K562 (cell line): ENCODE results near the gene ANO8. TPM values are rescaled to one million over a fixed set of nuclear protein-coding genes. Genes with fewer than 3 reads are reported as not detected.

Experiments used
- CREBBP ChIP-seq: IDR thresholded peaks from one replicate; pipeline ENCODE4 v1.6.1; 2012; ENCODE audit warnings: low read depth, mild to moderate bottlenecking, control low read depth, inconsistent platforms, low read length
- EGR1 ChIP-seq: fragments of 450-650 bp; conservative IDR thresholded peaks from 2 replicates; pipeline ENCODE4 v1.6.1; 2017; ENCODE audit warnings: mild to moderate bottlenecking
- EP300 ChIP-seq: IDR thresholded peaks from 2 replicates; pipeline ENCODE4 v1.6.1; 2012; ENCODE audit warnings: low read length, improper control_type of control experiment
- ESRRB ChIP-seq: fragments of 250-450 bp; sonication (Bioruptor Pico); IDR thresholded peaks from 2 replicates; pipeline ENCODE4 v1.5.0; 2020; ENCODE audit warnings: mild to moderate bottlenecking, moderate library complexity, borderline replicate concordance
- ETS1 ChIP-seq: conservative IDR thresholded peaks from 2 replicates; pipeline ENCODE4 v1.6.1; 2011; ENCODE audit warnings: low read depth, mild to moderate bottlenecking, low read length; ENCODE audit not compliant: control insufficient read depth
- HCFC1 ChIP-seq: IDR thresholded peaks from 2 replicates; pipeline ENCODE4 v1.6.1; 2012; ENCODE audit warnings: low read depth, low read length, improper control_type of control experiment
- KLF6 ChIP-seq: fragments of 250-450 bp; sonication (Bioruptor Pico); IDR thresholded peaks from 2 replicates; pipeline ENCODE4 v1.4.0; 2020; ENCODE audit warnings: mild to moderate bottlenecking, moderate library complexity, borderline replicate concordance
- MCM5 ChIP-seq: fragments of 450-650 bp; IDR thresholded peaks from 2 replicates; pipeline ENCODE4 v1.6.1; 2016; ENCODE audit warnings: low read depth
- MEIS2 ChIP-seq: fragments of 450-650 bp; IDR thresholded peaks from 2 replicates; pipeline ENCODE4 v1.6.1; 2014; ENCODE audit warnings: mild to moderate bottlenecking; ENCODE audit not compliant: partially characterized antibody
- NFRKB ChIP-seq: fragments of 450-650 bp; IDR thresholded peaks from 2 replicates; pipeline ENCODE4 v1.6.1; 2016; ENCODE audit warnings: low read depth
- POLR2B ChIP-seq: fragments of 450-650 bp; IDR thresholded peaks from 2 replicates; pipeline ENCODE4 v1.6.1; 2018; ENCODE audit warnings: low read depth; ENCODE audit not compliant: partially characterized antibody
- SIN3B ChIP-seq: fragments of 450-650 bp; IDR thresholded peaks from 2 replicates; pipeline ENCODE4 v1.6.1; 2017; ENCODE audit warnings: low read depth, mild to moderate bottlenecking, moderate library complexity
- ZBTB40 ChIP-seq, 2 experiments: fragments of 450-650 bp in 1 of 2; sonication (generic) in 1 of 2; formaldehyde crosslinking in 1 of 2; IDR thresholded peaks; 2 replicates each; pipeline versions ENCODE4 v1.7.1 to v1.9.0; 2016 to 2022; ENCODE audit warnings: inconsistent platforms in 1 of 2, mild to moderate bottlenecking in 1 of 2, missing genetic modification reagents in 1 of 2
- ZNF3 ChIP-seq: fragments of 250-450 bp; sonication (Bioruptor Pico); IDR thresholded peaks from 2 replicates; pipeline ENCODE4 v1.5.0; 2021; ENCODE audit warnings: mild to moderate bottlenecking, moderate library complexity
- ZNF398 ChIP-seq: fragments of 250-450 bp; sonication (Bioruptor Pico); IDR thresholded peaks from 2 replicates; pipeline ENCODE4 v1.8.0; 2021; ENCODE audit warnings: moderate library complexity, mild to moderate bottlenecking, inconsistent platforms
- ZNF584 ChIP-seq: fragments of 200-800 bp; sonication (Bioruptor generic); IDR thresholded peaks from 2 replicates; pipeline ENCODE4 v1.6.1; 2016; ENCODE audit warnings: low read depth, mild to moderate bottlenecking, missing genetic modification characterization, missing compliant biosample characterization
- polyA plus RNA-seq, 8 experiments: library from polyadenylated mRNA; depleted of rRNA in 4 of 8; stranded (reverse) in 5 of 8; unstranded in 3 of 8; fragments of >200 nt; fragmentation: Nextera tagmentation in 2 of 8; fragmentation: Illumina TruSeq in 1 of 8; extraction: Ambion mirVana in 2 of 8; extraction: Trizol in 1 of 8; gene quantifications; 2 replicates each; pipeline versions ENCODE4 v1.2.1 to v1.2.3, GENCODE V29; 2011 to 2014; ENCODE audit warnings: inconsistent platforms in 1 of 8, missing spikeins in 1 of 8
- total RNA-seq, 7 experiments: library from RNA; depleted of rRNA in 6 of 7; stranded (reverse); fragments of >200 nt in 6 of 7; fragmentation: Illumina TruSeq in 2 of 7; extraction: Trizol in 2 of 7; gene quantifications; 2 replicates each; pipeline versions ENCODE4 v1.2.1 to v1.2.3, GENCODE V29; 2011 to 2021; ENCODE audit warnings: low replicate concordance in 1 of 7

ANO8 gene
- total and polyA plus RNA-seq, 9 of the 15 experiments (the other 6 are each of a cell fraction or from before 2014, with no cell fraction given), result 0.07 to 7.6 (median 2.3) TPM; not detected in 1

GRCh38 chr19:17303167-17303939 is 31.3 kb downstream of the ANO8 start, which contains the start of gene ABHD8 (continued):
- no peak for TF ChIP-seq ZNF3 (CRISPR knock-in tag)
- no peak for TF ChIP-seq MCM5
- TF ChIP-seq EP300, result no peak
- TF ChIP-seq ESRRB, result no peak
- TF ChIP-seq ZNF398 (CRISPR knock-in tag), result no peak
- TF ChIP-seq NFRKB, result no peak
- no peak for TF ChIP-seq CREBBP
- TF ChIP-seq ZNF584 (CRISPR knock-in tag), result no peak
- TF ChIP-seq MEIS2, result no peak
- peak; percentile 82 for TF ChIP-seq EGR1
- TF ChIP-seq ZBTB40 (IDR thresholded peaks at IDR 0.05), result no peak
- TF ChIP-seq ZBTB40 (CRISPR knock-in tag; IDR thresholded peaks at IDR 0.05), result no peak
- TF ChIP-seq KLF6 (CRISPR knock-in tag), result no peak
- TF ChIP-seq POLR2B, result peak; percentile 50
- 0 out of 2 replicates have a peak, but pooled peaks have one; percentile 39 for TF ChIP-seq ETS1
- no peak for TF ChIP-seq SIN3B
- peak; percentile 49; the same call in 1 of the 2 replicates for TF ChIP-seq HCFC1
